HG02885 (cell line): Measurements from ENCODE around the gene FASN.

Source experiments
- ATAC-seq: cut with Tn5 transposase; IDR thresholded peaks from one replicate; pipeline ENCODE4 v1.9.1; 2021; ENCODE audit warnings: mild to moderate bottlenecking; ENCODE audit not compliant: unreplicated experiment, poor library complexity

Gene FASN

DNA sequence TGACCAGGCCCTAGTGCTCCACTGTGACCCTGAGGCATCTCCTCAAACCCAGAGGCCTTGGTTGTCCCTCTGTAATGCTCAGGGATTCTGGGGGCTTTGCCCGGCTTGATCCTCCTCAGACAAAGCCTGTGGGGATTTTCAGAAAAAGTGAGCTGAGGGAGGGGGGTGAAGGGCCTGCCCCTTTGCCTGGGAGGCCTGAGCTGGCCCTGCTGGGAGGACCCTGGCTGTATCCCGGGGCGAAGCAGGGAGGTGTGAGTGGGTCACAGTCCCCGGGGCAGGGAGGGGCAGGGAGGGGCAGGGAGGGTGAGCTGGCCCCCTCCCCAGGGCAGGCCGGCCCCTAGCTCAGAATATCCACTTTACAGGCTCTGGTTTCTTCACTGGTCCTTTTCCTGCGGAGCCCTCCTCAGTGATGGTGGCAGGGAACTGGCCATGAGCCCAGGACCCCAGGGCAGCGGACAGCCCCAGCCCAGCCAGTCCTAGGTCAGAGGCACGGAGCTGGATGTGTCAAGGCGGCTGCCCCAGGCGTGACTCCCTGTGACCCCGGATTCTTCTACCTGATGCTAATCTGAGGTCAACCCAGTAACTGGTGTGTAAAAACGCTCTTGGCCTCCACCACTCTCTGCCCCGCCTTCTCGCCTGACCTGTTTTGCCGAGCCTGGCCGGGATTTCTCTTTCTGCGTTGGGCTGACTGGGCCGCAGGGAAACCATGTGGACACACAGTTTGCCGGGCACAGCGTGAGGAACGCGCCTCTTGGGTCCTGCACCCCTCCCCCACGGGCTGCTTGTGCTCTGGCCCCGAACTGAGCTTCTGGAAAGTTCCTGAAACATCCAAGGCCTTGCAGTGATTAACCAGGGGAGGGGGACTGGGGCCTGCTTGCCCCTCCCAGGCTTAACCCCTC, 5.8 kb upstream of the FASN start:
- no peak for ATAC-seq

DNA sequence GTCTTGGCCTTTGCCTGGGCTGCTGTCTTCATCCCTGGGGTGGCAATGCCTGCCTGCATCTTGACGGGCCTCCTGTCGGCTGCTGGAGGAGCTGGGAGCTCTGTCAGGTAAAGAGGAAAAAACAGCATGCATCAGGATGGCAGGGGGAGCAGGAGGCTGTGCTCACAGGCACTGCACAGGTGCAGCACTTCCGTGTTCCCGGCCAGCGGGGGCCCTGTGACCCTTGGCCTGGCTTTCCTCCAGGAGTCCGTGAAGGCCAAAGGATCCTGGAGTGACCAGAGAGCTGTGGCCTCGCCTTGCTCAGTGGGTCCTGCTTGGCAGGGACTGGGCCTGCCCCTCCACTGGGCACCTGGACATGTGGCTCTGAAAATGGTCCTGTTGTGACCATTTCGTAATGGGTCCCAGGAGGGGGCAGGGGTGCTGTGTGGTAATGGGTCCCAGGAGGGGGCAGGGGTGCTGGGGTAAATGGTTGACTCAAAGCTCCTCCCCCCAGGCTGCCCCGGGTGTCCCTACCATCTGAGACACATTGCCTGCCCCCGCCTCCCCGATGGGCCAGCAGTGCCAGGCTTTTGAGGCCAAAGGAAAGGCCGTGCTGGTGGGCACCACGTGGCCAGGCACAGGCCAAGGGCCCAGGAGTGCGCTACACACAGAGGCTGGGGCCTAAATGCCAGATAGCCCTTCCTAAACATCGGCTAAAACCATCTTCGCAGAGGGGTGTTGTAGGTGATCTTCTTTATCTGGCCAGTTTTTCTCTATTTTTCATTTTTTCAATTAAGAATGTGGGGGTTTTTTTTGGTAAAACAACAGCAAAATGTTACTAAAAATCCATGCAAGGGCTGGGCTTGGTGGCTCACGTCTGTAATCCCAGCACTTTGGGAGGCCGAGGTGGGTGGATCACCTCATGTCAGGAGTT, 4.0 kb upstream of the FASN start:
- no peak for ATAC-seq

DNA sequence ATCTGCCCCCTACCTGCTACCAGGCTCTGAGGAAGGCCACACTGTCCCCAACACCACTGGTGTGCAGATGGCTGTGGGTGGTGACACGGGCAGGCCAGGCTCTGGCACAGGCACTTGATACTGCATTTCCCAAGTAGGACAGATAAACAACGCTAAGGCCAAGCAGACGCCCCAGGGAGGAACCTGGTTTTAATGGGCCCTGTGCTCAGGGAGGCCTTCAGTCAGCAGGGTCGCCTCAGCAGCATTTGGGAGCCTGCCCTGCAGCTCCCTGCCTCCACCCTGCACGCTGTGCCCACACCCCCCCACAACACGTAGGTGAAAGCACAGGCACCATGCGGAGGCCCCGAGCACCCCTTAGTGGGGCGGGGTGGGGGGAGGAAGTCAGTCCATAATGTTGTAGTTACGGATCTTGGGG, 3.3 kb upstream of the FASN start:
- ATAC-seq = no peak

DNA sequence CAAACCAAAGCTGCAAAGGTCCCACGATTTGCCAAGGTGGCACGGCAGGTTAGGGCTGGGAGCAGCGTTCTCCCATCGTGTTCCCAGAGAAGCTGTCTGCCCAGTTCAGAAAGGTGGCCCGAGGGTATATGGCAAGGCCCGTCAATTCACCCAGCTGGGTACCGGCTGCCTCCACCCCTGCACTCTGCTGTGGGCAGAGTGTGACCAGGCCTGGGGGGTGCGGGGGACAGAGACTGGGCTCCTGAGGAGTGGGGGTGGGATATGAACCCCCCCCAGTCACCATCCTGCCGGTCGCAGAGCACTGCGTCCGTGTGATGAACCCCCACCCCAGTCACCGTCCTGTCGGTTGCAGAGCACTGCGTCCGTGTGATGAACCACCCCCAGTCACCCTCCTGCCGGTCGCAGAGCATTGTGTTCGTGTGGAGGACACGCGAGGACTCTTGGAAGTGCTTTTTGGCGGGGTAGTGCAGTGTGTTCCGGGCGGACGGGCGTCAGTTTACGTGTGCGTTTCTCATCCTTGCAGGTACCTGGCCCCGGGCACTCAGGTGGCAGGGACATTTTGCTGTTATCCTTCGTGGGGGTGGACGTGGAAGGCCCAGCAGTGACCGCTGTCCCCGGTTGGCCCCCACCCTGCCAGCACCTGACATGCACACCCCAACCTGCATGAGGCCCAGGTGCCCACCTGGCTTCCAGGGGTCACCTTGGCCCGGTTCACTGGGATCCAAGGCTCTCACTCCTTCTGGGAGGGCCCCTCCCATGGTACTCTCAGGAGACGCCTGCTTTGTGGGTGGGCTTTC, 2.7 kb upstream of the FASN start:
- no peak for ATAC-seq

DNA sequence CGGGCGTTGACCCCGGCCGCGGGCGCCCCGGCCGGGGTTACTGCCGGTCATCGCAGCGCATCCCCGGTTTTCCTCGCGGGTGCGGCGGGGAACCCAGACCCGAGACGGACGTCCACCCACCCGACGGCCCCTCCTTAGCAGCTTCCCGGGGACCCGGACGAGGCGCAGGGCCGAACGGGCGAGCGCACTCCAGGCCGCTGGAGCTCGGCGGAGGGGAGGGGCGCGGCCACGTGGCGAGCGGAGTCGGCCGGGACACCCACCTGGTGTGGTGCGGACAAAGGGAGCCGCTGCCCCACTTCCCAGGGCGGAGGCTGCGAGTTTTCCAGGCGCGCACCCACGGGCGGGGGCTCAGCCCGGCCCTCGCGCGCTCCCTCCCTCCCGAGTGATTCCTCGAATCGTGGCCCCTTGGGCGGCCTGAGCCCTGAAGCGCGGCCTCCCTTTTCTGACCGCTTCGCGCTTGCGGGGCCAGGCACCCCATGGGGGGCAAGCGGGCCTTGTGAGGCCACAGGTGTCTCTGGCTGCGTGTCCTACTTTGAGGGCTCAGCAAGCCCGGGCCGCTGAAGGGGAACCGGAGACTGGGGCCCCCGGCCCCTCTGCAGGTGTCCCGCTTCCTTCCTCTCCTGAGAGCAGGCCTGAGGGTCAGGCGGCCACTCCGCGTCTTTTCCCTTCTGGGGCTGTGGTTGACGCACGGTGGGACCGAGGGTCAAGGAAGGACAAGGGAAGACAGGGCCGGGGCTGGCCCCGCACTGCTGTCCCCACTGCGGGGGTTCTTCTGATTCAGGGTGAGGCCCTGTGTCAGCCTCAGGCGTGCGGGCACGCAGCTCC, 1.1 kb upstream of the FASN start:
- peak; percentile 9 for ATAC-seq

DNA sequence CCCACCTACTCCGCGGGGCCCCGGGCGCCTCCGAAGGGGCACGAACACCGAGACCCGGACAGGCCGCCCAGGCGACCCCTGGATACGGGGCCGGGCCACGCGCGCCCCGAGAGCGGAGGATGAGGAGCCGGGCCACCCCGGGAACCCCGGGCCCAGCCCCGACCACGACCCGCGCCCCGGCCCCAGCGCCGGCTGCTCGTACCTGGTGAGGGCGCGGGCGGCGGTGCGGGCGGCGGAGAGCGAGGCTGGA, 192 bp downstream of the FASN start:
- no peak for ATAC-seq

DNA sequence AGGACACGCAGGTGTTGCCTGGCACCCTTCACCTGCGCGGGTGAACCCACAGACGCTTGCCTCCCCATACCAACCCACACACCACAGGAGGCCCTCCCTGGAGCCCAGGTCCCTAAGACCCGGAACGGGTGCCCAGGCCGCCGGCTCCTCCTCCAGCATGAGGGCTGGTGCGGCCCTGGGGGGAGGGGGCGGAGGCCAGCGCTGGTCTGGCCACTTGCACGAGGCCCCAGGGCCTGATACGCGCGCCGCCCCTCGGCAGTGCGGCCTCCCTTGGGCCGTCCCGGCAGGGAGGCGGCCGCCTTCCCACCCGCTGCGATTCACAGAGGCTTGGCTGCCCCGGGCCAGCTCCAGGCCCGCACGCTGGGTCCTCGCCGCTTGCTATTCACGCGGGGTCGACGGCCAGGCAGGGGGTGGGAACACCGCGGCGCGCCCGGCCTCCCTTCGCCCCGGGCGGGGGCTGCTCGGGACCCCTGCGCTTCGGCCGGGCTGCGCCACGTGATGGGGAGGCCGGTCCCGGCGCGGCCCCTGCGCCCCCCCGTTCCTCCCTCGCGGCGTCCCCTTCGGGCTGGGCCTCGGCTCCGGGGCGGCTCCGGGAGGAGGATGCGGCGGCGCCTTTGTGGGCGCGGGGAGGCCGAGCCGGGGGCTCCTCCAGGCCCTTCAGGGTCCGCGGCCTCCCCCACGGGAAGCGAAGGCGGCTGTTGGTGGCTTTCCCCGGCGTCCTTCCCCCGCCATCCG, 685 bp downstream of the FASN start:
- ATAC-seq = peak; percentile 3

DNA sequence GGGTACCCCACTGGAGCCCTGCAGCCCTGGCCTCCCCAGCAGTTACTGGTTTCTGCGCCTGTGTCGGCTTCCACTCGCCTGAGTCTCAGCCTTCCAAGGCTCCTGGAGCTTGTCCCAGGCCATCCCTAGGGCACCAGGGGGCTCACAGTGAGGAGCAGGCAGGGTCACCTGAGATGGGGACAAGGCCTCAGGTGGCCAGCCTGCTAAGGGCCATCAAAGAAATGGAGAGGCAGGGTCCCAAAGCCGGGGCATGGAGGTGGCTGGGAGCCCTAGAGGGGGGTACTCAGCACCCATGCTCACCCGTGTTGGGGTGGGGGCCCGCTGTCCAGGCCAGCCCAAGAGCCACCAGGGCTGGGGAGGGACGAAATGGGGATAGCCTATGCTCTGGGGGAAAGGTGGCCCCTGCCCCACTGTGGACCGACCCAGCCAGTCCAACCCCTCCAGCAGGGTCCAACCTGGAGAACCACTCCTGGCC, 1.3 kb downstream of the FASN start:
- ATAC-seq = no peak

DNA sequence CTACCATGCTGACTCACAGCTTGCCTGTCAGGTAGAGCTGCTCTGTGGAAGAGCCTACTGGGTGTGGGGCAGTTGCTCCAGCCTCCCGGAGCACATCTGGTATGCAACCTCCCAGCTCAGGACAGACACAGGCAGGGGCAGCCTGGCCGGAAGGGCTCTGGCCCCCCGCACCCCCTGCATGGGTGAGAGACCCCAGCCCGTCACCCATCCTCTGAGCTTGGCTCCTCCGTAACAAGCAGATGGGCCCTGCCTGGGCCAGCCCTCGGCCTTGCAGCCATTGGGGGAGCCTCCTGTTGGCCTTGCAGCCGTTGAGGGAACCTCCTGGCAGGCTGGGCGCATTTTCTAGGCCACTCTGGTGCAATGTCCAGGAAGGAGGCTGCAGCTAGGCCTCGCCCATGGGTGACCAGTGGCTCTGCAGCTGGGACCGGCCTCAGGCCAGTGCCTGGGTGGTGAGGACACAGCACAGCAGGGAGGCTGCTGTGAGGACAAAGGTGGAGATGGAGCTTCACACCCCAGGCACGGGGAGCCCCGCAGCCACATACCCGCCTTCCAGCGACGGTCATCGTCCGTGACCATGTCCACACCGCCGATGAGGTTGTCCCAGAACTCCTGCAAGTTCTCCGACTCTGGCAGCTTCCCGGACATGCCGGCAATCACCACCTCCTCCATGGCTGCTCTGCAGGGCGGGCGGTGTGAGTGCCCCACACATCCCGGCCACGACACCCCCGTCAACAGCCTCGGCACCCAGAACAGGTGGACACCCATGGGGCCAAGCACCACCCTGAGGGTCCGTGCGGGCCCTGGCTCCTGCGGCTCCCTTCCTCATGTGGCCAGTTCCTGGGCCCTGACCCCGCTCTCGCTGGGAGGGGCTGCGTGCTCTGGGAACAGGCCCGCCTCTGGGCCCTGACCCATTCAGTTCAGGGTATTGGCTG, 2.0 kb downstream of the FASN start:
- ATAC-seq = no peak

DNA sequence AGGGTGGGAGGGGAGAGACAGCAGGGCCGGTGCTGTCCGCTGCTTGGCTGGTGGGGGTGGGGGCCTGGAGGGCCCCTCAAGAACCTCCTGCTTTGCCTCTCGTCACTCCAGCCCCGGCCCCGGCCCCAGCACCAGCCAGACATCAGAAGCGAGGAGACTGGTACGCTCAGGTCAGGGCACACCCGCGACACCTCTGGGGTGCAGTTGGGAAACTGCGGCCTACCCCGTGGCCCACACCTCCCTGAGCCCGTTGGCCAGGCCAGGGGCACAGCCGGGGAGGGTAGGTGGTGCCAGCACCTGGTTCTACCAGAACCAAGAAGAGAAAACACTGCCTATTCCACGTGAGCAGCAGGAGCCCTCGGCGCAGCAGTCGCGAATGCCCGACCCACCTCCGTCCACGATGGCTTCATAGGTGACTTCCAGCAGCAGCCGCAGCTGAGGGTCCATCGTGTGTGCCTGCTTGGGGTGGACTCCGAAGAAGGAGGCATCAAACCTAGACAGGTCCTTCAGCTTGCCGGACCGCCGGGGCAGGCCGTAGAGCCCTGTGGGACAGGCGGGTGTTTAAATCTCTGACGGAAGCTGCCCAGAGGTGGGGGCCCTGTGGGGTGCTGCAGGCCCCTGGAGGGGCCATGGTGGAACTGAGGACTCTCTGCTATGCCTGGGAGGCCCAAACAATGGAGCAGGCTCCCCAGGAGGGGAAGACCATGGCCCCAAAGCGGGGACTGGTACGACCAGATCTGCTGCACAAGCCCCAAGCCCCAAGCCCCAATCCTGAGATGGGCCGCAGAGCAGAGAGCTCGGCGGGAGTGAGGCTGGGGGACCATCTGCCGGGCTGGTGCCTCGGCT, 2.9 kb downstream of the FASN start:
- ATAC-seq = no peak

DNA sequence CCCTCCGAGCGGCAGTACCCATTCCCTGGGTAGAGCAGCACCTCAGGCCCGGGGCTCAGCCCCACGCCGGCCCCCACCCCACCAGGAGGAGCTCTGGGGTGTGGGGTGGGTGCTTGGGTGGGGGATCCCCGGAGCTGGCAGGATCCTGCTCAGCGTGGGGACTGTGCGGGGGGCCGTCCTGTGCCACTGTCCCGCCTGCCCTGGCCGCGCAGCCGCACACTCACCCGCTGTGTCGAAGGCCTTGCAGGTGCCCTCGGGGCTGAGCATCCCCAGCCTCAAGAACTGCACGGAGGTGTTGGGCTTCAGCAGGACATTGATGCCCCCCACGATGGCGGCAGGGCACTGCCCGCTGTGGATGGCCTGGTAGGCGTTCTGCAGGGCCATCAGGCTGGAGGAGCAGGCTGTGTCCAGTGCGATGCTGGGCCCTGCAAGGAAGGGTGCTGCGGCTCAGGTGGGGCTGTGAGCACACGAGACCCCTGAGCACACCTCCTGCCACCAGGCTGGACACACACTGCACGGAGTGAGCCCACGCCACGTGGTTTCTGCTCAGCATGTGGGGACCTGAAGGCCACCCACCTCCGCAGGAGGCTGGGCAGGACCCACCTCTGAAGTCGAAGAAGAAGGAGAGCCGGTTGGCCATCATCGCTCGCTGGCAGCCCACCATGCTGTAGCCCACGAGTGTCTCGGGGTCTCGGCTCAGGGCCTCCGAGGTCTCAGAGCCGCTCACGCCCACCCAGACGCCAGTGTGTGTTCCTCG, 4.9 kb downstream of the FASN start:
- ATAC-seq = no peak

DNA sequence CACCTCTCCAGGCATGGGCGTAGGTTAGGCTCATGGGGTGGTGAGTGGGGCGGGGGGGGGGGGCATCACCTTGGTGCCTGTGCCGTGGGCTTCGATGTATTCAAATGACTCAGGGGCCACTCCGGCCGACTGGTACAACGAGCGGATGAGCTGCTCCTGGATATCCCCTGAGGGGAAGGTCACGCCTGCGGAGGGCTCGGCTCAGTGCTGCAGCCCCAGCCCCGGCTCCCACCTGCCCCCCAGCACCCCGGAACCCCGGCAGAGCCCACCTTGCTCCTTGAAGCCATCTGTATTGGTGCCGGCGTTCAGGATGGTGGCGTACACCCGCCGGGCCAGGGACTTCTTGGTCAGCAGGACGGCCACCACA, 5.4 kb downstream of the FASN start:
- ATAC-seq = no peak

DNA sequence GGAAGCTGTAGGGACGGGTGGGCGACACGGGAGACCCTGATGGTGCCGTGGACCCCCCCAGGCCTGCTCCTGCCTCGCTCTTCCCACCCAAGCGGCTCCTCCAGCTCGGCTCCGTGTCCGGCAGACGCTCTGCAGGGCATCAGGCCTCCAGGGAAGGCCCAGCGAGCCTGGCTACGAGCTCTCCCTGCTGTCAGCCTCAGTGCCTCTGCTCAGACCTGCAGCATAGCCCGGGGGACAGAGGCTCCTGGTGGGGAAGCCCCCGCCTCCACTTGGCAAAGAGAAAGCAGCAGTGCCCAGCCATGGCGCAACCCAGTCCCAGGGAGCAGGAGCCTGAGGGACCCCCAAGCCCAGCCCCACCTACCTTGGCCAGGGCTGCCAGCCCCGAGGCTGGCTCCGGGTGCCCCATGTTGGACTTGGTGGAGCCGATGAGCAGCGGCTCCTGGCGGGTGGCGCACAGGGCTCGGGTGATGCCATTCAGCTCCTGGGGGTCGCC, 5.9 kb downstream of the FASN start:
- ATAC-seq = no peak

DNA sequence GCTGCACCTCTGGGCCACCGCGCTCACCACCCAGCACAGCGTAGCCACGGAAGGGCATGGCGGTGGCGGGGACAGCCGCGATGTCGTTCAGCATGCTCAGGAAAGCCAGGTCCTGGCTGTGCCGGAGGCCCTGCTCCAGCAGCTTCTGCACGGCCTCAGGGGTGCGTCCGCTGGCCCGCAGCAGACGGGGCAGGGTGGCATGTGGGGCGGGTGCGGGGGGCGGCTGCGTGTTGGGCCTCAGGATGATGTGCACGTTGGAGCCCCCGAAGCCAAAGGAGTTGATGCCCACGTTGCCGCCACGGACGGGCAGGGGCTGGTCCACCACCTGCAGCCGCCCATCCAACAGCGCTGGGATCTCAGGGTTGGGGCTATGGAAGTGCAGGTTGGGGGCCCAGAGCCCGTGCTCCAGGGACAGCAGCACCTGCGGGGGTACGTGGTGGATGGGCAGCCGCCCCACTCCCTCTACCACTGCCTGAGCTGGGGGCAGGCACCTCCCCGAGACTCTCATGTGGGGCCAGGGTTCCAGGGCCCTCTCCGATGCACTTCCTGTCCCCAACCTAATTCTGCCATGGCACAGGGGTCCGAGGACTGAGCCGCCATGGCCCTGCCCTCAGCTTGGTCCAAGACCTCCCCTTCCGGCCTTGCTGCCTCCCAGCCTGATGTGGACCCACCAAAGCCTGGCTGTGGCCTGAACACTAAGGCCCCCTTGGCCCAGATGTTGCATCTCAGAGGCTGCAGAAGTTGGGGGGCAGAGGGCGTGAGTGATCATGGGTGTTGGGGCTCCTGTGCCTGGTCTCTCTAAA, 6.6 kb downstream of the FASN start:
- ATAC-seq = no peak

DNA sequence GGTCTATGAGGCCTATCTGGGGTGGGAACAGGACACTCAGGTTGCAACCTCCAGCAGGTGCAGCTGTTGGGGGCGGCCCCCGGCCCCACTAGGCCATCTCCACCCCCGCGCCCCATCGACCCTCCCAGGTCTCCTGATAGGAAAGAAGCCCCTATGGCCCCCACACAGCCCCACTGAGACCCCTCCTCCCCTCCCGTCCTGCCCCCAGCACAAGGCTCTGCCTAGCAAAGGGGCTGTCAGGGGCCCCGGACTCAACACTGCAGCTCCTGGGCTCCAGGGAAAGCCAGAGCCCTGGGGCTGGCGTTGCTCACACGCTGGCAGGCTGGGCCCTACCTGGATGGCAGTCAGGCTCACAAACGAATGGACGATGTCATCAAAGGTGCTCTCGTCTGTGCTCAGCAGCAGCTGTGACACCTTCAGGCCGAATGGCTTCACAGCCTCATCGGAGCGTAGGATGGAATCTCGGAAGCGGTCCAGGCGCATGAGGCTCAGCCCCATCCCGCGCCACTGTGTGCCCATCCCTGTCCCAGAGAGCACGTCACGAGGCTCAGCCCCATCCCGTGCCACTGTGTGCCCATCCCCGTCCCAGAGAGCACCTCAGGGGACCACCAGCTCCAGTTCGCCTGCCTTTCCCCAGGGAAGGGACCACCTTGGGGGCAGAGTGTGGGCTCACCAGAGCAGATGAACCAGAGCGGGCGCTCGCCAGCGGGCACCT, 7.3 kb downstream of the FASN start:
- no peak for ATAC-seq
